Measurements from ENCODE around the gene EMID1.

EMID1 gene

DNA sequence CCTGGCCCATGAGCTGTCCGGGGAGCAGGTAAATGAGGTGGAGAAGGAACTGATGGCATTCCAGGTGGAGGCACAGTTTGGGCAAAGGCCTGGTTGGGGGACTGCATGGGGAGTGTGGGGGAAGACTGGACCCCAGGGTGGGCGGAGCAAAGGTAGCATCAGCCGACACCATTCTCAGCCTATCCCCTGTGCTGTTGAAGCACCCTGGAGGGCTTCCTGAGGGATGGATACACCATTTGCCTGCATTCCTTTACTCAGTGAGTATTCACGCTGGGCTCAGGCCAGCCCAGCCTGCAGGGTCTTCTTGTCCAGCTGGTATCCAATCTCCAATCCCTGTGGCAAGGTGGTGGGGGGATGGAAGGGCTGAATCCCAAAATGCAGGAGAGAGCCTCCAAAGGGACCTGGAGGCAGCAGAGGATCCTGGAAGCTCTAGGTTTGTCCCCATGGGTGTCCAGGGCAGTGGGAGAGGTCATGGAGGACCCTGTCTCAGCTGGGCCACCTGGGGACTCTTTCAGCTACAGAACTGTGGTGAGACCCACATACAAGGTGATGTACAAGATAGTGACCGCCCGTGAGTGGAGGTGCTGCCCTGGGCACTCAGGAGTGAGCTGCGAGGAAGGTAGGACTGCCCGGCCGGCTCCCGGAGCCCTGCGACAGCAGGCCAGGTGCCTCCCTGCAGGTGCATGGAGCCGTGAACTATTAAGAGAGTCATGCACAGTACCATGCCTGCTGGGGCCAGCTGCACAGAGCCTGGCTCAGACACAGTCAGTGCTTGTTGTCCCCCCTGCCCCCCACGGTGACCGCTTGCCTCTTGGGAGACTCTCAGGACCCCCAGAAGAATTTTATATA lies 9.5 kb downstream of the EMID1 start:
- Histone ChIP-seq H3K9me3 (ENCODE audit: control insufficient read depth, low read length) (no peaks in the 10 kb centered on the region), H3K4me1 (no peaks in the 10 kb centered on the region), H3K36me3 (ENCODE audit: control insufficient read depth, insufficient read depth, low read length) (no peaks in the 10 kb centered on the region), H3K27ac (no peak overlapping the region), H3K79me2 (no peaks in the 10 kb centered on the region), H3K4me2 (ENCODE audit: low read length) (no peak overlapping the region), H3K9ac (no peak overlapping the region), H3K27me3 (ENCODE audit: control insufficient read depth, insufficient read depth, low read length) (no peaks in the 10 kb centered on the region), H3K4me3 (ENCODE audit: low read depth, low read length) (no peak overlapping the region), H2AFZ (no peak overlapping the region)
- TF ChIP-seq, protein P1, sequence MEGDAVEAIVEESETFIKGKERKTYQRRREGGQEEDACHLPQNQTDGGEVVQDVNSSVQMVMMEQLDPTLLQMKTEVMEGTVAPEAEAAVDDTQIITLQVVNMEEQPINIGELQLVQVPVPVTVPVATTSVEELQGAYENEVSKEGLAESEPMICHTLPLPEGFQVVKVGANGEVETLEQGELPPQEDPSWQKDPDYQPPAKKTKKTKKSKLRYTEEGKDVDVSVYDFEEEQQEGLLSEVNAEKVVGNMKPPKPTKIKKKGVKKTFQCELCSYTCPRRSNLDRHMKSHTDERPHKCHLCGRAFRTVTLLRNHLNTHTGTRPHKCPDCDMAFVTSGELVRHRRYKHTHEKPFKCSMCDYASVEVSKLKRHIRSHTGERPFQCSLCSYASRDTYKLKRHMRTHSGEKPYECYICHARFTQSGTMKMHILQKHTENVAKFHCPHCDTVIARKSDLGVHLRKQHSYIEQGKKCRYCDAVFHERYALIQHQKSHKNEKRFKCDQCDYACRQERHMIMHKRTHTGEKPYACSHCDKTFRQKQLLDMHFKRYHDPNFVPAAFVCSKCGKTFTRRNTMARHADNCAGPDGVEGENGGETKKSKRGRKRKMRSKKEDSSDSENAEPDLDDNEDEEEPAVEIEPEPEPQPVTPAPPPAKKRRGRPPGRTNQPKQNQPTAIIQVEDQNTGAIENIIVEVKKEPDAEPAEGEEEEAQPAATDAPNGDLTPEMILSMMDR (IDR thresholded peaks at IDR 0.05): no peak

DNA sequence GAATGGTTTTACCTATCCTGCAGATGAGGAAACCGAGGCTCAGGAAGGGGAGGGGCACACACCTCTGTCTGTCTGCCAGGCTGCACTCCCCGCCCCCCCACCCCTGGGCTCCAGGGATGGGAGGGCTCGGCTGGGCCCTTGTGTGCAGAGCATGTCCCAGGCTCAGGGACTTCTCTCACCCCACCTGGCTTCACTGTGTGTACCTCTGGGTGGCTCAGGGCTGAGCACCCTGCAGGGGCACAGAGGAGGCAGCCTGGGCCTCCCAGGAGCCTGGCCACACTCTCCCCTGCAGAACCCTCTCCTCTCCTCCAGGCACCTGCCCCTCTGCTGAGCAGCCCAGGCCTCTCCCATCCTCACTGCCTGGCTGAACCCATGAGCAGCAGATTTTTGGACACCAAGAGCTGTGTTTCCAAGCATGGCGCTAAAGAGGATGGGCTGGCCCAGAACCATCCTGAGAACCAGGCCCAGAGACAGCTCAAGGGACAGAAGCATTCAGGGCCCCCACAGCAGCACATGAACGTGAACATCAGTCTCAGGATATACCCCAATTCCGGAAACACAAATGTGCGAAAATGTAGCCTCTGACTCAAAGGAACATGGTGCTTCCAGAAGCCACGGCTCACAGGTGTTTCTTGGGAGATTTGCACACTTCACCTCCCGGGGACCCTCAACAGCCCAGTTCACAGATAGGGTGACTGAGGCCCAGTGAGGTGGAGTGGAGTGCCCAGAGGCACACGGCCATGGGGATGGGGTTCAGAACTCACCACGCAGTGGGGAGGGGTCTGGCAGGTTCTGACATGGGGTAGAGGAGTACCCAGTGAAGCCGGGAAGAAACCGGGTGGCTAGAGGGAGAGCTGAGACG lies 10.5 kb downstream of the EMID1 start:
- no peaks in the 10 kb centered on the region for H3K36me3 ChIP-seq (ENCODE audit: control insufficient read depth, insufficient read depth, low read length)
- no peaks in the 10 kb centered on the region for H3K27me3 ChIP-seq (ENCODE audit: control insufficient read depth, insufficient read depth, low read length)
- H3K4me1 ChIP-seq: no peaks in the 10 kb centered on the region
- TF ChIP-seq, protein P1 (IDR thresholded peaks at IDR 0.05): no peak
- H3K4me3 ChIP-seq (ENCODE audit: low read depth, low read length): no peak overlapping the region
- H3K79me2 ChIP-seq: no peaks in the 10 kb centered on the region
- no peak overlapping the region for H3K4me2 ChIP-seq (ENCODE audit: low read length)
- H3K9ac ChIP-seq: no peak overlapping the region
- no peaks in the 10 kb centered on the region for H3K9me3 ChIP-seq (ENCODE audit: control insufficient read depth, low read length)
- H3K27ac ChIP-seq: no peak overlapping the region
- no peak overlapping the region for H2AFZ ChIP-seq

DNA sequence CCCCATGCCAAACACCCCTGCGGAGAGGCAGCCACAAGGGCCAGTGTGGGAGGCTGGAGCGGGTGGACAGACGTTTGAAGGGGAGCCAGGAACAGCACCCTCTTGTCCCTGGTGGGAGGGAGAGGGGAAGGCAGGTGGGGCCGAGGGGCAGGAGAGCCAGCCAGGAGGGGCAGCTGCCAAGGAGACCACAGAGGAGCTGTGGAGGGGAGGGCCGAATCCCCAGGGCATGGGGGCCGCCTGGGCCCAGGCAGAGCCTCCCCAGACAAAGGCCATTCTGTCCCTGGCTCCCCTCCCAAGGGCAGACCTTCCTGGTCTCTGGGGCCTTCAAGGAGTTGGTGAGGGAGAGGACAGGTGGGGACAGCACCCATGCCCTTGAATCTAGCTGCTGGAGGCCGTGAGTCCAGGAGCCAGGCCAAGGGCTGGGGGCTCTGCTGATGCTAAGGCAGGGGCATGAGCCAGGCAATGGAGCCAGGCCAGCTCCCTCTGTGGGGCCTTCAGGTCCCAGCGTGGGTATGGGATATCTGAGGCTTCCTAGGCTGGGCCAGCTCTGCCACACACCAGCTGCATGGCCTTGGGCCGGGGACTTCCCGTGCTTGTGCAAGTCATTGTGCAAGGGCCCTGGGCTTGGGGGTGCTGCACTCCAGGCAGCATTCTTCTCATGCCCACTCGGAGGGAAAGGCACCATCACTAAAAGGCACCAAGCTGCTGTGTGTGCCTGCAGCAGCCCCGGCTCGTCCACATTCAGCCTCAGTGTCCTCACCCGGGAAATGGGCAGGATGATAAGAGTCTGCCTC lies 11.4 kb downstream of the EMID1 start:
- Histone ChIP-seq H3K4me1 (no peaks in the 10 kb centered on the region), H3K27ac (no peak overlapping the region)

DNA sequence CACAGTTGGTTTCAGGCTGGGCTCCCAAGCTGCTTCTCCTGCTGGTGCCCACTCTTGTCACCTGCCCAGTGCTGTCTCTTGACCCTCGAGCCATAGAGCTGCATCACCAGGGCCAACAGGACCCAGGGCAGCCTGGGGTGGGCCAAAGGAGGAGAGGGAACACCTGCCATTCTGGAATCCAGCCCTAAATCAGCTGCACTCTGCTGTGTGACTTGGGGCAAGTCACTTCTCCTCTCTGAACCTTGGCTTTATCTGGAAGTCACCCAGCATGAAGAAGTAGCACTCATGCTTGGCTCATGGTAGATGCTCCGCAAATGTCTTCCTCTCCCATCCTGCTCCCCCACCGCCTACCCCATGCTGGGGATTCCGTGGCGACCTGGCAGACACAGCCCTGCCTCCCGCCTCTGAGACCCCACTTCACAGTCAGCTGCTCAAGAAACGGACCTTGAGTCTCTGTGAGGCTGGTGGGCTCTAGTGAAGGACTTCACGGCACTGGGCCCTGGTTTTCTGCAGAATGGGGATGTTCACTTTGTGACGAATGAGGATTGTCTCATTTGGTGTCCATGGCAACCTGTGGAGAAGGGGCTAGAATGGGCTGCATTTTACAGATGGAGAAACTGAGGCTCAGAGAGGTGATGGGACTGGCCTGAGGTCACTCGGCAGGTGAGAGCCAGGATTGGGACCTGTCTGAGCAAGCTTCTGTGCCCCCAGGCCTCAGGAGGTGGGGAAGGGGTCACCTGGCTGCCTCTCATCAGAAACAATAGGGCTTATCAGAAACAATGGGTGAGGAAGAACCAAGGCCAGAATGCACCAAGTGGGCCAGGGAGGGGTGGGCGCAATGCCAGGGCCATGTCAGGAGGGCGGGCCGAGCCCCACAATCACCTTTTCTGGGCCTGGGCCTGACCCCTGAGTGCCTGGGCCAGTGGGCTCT lies 12.4 kb downstream of the EMID1 start:
- Histone ChIP-seq H3K4me2 (ENCODE audit: low read length) (no peak overlapping the region), H3K4me1 (no peaks in the 10 kb centered on the region), H3K9ac (no peak overlapping the region), H3K79me2 (no peaks in the 10 kb centered on the region), H3K36me3 (ENCODE audit: control insufficient read depth, insufficient read depth, low read length) (no peaks in the 10 kb centered on the region), H3K9me3 (ENCODE audit: control insufficient read depth, low read length) (no peaks in the 10 kb centered on the region), H3K4me3 (ENCODE audit: low read depth, low read length) (no peak overlapping the region), H3K27ac (no peak overlapping the region), H3K27me3 (ENCODE audit: control insufficient read depth, insufficient read depth, low read length) (no peaks in the 10 kb centered on the region), H2AFZ (no peak overlapping the region)
- TF ChIP-seq, protein P1 (IDR thresholded peaks at IDR 0.05): no peak

More for the DNA sequence above, 11.4 kb downstream of the EMID1 start:
- H3K36me3 ChIP-seq (ENCODE audit: control insufficient read depth, insufficient read depth, low read length): no peaks in the 10 kb centered on the region
- no peak overlapping the region for H3K9ac ChIP-seq
- no peak overlapping the region for H3K4me3 ChIP-seq (ENCODE audit: low read depth, low read length)
- TF ChIP-seq, protein P1 (IDR thresholded peaks at IDR 0.05): no peak
- no peaks in the 10 kb centered on the region for H3K27me3 ChIP-seq (ENCODE audit: control insufficient read depth, insufficient read depth, low read length)
- H3K79me2 ChIP-seq: no peaks in the 10 kb centered on the region
- no peak overlapping the region for H2AFZ ChIP-seq
- H3K9me3 ChIP-seq (ENCODE audit: control insufficient read depth, low read length): no peaks in the 10 kb centered on the region
- H3K4me2 ChIP-seq (ENCODE audit: low read length): no peak overlapping the region

Data from parathyroid adenoma (tissue), 2 donors.